ENCODE data around the gene FASTK. TPM values are rescaled to one million over a fixed set of nuclear protein-coding genes. Genes with fewer than 3 reads are reported as not detected.

Gene FASTK
- total RNA-seq, 3 donors from 2014 or later: 78.6 to 122 (median 98.5) TPM

DNA sequence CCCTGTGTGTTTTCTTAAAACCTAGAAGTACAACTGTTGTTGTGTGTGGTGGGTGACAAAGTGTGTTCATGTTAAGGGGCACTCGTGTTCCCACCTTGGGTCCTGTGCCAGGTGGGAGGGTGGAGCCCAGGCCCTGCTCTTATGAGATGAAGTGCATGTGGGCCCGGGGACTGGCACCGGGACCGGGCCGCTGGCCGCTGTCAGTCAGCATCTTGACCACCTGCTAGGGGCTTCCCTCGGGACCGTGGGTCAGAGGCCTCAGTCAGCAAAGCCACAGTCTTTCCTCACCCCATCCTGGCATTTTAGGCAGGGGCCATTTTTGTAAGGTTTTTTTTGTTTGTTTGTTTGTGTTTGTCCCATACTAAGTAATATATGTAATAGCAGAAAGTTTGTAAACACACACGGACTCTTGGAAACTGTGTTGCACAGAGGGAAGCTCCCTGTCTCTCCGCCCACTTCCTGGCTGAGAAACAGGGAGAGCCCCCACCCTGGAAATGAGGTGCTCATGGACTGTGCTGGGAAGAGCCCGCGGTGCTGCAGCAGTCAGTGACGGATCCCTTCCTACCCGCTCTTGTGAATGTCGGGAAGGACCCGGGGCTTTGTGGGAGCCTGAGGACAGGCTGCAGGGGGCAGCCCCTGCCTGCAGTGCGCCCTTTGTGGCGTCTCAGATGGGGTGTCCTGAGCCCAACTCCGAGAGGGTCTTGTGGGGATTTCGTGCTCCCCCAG is 19.0 kb upstream of the FASTK start:
- Histone ChIP-seq H3K9me3 (no peaks in the 10 kb centered on the region), H3K36me3 (ENCODE audit: low read depth) (no peaks in the 10 kb centered on the region), H3K4me3 (no peak overlapping the region), H3K4me1 (ENCODE audit: low read depth) (no peaks in the 10 kb centered on the region)
- ATAC-seq: peak; percentile 29
- no peak for DNase-seq
- intact Hi-C loops (cut with DNase I, micrococcal nuclease): no loop called here
- TF ChIP-seq, protein P1, sequence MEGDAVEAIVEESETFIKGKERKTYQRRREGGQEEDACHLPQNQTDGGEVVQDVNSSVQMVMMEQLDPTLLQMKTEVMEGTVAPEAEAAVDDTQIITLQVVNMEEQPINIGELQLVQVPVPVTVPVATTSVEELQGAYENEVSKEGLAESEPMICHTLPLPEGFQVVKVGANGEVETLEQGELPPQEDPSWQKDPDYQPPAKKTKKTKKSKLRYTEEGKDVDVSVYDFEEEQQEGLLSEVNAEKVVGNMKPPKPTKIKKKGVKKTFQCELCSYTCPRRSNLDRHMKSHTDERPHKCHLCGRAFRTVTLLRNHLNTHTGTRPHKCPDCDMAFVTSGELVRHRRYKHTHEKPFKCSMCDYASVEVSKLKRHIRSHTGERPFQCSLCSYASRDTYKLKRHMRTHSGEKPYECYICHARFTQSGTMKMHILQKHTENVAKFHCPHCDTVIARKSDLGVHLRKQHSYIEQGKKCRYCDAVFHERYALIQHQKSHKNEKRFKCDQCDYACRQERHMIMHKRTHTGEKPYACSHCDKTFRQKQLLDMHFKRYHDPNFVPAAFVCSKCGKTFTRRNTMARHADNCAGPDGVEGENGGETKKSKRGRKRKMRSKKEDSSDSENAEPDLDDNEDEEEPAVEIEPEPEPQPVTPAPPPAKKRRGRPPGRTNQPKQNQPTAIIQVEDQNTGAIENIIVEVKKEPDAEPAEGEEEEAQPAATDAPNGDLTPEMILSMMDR (IDR thresholded peaks at IDR 0.05): no peak

DNA sequence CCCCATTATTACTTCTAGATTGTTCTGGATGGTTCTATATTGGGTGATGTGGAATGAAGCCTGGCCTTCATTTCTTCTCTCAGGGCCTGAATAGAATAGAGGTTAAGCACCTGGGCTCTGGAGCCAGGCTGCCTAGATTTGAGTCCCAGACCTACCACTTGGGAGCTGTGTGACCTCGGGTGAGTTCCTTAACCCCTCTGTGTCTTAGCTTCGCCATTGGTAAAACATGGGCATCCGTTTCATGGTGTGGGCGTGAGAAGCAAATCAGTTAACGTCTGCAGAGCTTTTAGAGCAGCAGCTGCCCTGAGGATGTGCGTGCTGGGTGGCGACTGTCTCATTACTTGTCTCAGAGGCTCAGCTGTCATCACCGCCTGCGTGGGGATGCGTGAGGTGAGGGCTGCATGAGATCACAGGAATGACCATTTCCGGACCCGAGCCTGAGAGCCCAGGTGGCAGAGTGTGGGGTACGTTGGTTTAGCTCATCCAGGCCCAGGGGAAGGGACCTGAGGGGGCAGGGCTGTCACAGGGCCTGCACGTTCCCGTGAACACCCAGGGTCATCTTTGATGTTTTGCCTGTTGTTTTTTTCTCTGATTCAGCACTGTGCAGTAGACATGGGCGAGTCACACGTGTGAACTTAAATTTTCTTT is 15.3 kb upstream of the FASTK start:
- TF ChIP-seq, protein P1 (IDR thresholded peaks at IDR 0.05): no peak
- ATAC-seq (no peak), DNase-seq (no peak)
- intact Hi-C loops (cut with DNase I, micrococcal nuclease): no loop called here
- Histone ChIP-seq H3K9me3 (no peaks in the 10 kb centered on the region), H3K36me3 (ENCODE audit: low read depth) (no peaks in the 10 kb centered on the region), H3K4me3 (no peak overlapping the region), H3K4me1 (ENCODE audit: low read depth) (no peaks in the 10 kb centered on the region)

DNA sequence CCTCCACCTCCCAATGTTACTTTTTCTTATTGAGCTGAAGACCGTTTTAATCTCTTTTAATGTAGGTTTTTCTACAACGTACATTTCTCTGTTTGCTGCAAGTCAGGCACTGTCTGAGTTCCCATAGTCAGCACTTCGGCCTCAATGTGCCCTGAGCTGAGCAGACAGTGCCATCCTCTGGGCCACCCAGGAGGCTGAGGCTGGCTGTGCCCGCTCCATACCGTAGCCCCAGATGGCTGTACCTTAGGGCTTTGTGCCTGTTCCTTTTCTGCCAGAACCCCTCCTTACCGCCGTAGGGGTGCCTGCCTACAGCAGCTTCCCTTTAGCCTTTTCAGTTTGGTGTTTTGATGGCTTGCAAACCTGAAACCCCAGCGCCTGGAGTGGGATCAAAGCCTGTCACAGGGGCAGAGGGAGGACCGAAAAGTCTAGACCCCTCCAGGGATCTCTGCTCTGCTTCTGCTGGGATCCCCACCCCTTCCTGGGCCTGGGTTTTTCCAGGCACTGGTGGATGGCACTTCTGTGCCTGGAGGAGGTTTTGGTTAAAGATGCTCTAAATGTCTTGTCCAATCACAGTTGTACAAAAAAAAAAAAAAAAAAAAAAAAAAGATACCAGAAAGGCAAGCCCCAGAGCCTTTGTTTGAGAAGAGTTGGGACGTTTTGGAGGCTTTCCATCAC is 14.7 kb upstream of the FASTK start:
- no peaks in the 10 kb centered on the region for H3K4me1 ChIP-seq (ENCODE audit: low read depth)
- ATAC-seq: no peak

DNA sequence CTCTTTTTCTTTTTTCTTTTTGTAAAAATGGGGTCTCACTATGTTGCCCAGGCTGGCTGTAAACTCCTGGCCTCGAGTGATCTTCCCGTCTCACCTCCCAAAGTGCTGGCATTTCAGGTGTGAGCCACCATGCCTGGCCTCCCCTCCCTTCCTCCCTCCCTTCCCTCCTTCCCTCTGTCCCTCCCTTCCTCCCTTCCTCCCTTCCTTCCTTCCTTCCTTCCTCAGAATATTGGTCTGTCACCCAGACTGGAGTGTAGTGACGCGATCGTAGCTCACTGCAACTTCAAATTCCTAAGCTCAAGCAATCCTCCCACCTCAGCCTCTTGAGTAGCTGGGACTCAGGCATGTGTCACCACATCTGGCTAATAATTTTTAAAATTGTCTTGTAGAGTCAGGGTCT is 14.1 kb upstream of the FASTK start:
- intact Hi-C loops (cut with DNase I, micrococcal nuclease): no loop called here
- no peaks in the 10 kb centered on the region for H3K36me3 ChIP-seq (ENCODE audit: low read depth)
- H3K9me3 ChIP-seq: no peaks in the 10 kb centered on the region
- H3K4me1 ChIP-seq (ENCODE audit: low read depth): peaks cover 3% of the 10 kb centered on the region
- H3K4me3 ChIP-seq: no peak overlapping the region
- ATAC-seq: no peak
- TF ChIP-seq, protein P1 (IDR thresholded peaks at IDR 0.05): no peak
- DNase-seq: no peak

More for the DNA sequence above, 14.7 kb upstream of the FASTK start:
- no peak for DNase-seq
- intact Hi-C loops (cut with DNase I, micrococcal nuclease): no loop called here
- TF ChIP-seq, protein P1 (IDR thresholded peaks at IDR 0.05): no peak
- no peak overlapping the region for H3K4me3 ChIP-seq
- H3K36me3 ChIP-seq (ENCODE audit: low read depth): no peaks in the 10 kb centered on the region
- H3K9me3 ChIP-seq: no peaks in the 10 kb centered on the region

DNA sequence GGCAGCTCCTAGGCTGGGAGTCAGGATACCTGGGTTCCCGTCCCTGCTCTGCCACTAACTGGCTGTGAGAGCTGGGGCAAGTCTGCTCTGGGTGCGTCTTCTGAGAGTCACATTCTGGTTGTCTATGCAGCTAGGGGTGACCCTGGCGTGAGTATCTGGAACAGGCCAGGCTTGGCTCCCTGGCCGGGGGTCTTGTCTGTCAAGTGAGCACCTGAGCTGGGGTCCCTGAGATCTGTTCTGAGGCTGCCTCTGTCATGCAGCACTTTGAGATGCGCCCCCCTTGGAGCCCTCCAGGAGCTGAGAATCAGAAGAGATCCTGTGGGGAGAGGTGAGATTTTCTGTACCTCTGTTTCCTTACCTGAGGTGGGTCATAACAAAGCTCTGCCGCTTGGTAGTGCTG is 13.1 kb upstream of the FASTK start:
- DNase-seq: no peak

More for the DNA sequence above, 13.1 kb upstream of the FASTK start:
- intact Hi-C loops (cut with DNase I, micrococcal nuclease): no loop called here
- no peaks in the 10 kb centered on the region for H3K9me3 ChIP-seq
- H3K4me3 ChIP-seq: no peak overlapping the region
- TF ChIP-seq, protein P1 (IDR thresholded peaks at IDR 0.05): no peak
- ATAC-seq: no peak
- H3K4me1 ChIP-seq (ENCODE audit: low read depth): peaks cover 11% of the 10 kb centered on the region
- no peaks in the 10 kb centered on the region for H3K36me3 ChIP-seq (ENCODE audit: low read depth)

All from mucosa of descending colon (tissue), 3 donors.